Measurements from ENCODE around the gene FKBP4.

DNA sequence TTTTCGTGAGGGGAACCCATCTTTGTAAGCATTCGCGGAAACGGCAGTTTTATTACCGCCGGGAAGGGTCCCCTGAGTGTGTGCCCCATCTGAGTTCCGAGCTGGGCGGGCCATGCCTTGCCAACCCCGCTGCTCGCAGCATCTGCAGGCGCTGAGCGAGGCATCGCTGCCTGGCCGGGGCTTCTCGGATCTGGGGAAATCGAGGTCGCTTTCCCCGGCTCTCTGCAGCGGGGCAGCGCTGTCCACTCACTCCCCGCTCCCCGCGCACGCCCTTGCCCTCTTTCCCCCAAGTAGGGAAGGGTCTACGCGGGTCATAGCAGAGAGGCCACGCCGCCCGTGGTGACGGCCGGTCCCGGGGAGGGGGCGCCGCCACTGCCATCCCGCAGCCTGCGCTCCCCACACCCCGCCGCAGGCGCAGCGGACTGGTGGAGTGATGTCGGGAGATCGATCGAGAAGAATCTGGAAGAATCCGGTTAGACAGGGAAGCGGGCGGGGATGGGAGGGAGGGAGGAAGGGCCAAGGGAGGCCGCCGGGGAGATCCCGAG is 507 bp upstream of the FKBP4 start:
- no peak for TF ChIP-seq EZH2 (IDR thresholded peaks at IDR 0.05; ENCODE audit: insufficient read depth, low read length)
- TF ChIP-seq, protein P1, sequence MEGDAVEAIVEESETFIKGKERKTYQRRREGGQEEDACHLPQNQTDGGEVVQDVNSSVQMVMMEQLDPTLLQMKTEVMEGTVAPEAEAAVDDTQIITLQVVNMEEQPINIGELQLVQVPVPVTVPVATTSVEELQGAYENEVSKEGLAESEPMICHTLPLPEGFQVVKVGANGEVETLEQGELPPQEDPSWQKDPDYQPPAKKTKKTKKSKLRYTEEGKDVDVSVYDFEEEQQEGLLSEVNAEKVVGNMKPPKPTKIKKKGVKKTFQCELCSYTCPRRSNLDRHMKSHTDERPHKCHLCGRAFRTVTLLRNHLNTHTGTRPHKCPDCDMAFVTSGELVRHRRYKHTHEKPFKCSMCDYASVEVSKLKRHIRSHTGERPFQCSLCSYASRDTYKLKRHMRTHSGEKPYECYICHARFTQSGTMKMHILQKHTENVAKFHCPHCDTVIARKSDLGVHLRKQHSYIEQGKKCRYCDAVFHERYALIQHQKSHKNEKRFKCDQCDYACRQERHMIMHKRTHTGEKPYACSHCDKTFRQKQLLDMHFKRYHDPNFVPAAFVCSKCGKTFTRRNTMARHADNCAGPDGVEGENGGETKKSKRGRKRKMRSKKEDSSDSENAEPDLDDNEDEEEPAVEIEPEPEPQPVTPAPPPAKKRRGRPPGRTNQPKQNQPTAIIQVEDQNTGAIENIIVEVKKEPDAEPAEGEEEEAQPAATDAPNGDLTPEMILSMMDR (IDR thresholded peaks at IDR 0.05; ENCODE audit: insufficient read depth, low read depth, low read length) = no peak

All from astrocyte (in vitro differentiated cells and primary cell).